HepG2 (cell line): Measurements from ENCODE around the gene EEF1A2. TPM values are rescaled to one million over a fixed set of nuclear protein-coding genes. Genes with fewer than 3 reads are reported as not detected.

Source experiments
- ATAC-seq: fragments of 200-7000 bp; cut with Tn5 transposase; 3 replicates; pipeline ENCODE4 v1.9.1; 2020; ENCODE audit warnings: mild to moderate bottlenecking, moderate library complexity
- BruUV-seq: library from RNA; stranded (reverse); fragments of 400-500 nt; replicated peaks from 2 replicates; lab custom pipeline; 2021; lab: Mats Ljungman, UMichigan
- CTCF ChIA-PET: fragments of 300-600 bp; formaldehyde crosslinking; extraction: SDS; loops from one replicate; lab custom pipeline; 2021; ENCODE audit warnings: low total read pairs, inconsistent platforms, low intra/inter-chr PET ratio; lab: Yijun Ruan, JAX
- POLR2A ChIA-PET: fragments of 350-600 bp; sonication (Branson Sonifier 250); formaldehyde crosslinking; loops from one replicate; lab custom pipeline; 2020; ENCODE audit warnings: antibody characterized with exemption, inconsistent platforms; lab: Yijun Ruan, JAX
- DNase-seq: peaks from one replicate; pipeline ENCODE4 v3.0.0-alpha.2; 2015; ENCODE audit warnings: low spot score
- FAIRE-seq: peaks from 3 replicates; lab custom pipeline; 2011; peaks lifted over from hg19 to GRCh38; lab: Jason Lieb, UNC
- H2AFZ ChIP-seq: one replicate; pipeline ENCODE4 v1.6.1; 2011; ENCODE audit warnings: low read length, inconsistent platforms
- H3K27ac ChIP-seq: fragments of 300-600 bp; 3 replicates; pipeline ENCODE4 v1.8.0; 2011; ENCODE audit warnings: mixed run types, mild to moderate bottlenecking, mixed read lengths, low read length, inconsistent platforms; ENCODE audit not compliant: insufficient read depth; ENCODE audit errors: extremely low read length
- H3K27me3 ChIP-seq, 2 experiments: fragments of 200-600 bp in 1 of 2; 2 replicates in 1 of 2; 3 replicates in 1 of 2; pipeline versions ENCODE4 v1.6.0 to v1.8.0; 2011; ENCODE audit warnings: low read length in 2 of 2, mild to moderate bottlenecking in 2 of 2, moderate library complexity in 2 of 2, inconsistent platforms in 1 of 2; ENCODE audit not compliant: insufficient read depth in 2 of 2, control insufficient read depth in 1 of 2
- H3K36me3 ChIP-seq, 2 experiments: fragments of 200-600 bp in 1 of 2; replicated peaks in 1 of 2; 2 replicates in 1 of 2; 3 replicates in 1 of 2; pipeline versions ENCODE4 v1.5.1 to v1.8.0; 2011; ENCODE audit warnings: low read length in 2 of 2, inconsistent platforms in 1 of 2; ENCODE audit not compliant: insufficient read depth in 2 of 2, control insufficient read depth in 1 of 2
- H3K4me1 ChIP-seq: 2 replicates; pipeline ENCODE4 v1.5.1; 2012; ENCODE audit warnings: low read length, inconsistent platforms; ENCODE audit not compliant: insufficient read depth
- H3K4me2 ChIP-seq: 2 replicates; pipeline ENCODE4 v1.6.0; 2011; ENCODE audit warnings: low read depth, low read length, inconsistent platforms
- H3K4me3 ChIP-seq, 3 experiments: fragments of 200-600 bp in 1 of 3; sonication (generic), shearing (Covaris generic) in 1 of 3; replicated peaks in 1 of 3; 2 replicates each; pipeline ENCODE4 v1.5.1; 2011 to 2016; ENCODE audit warnings: low read length in 3 of 3, inconsistent platforms in 2 of 3, low read depth in 2 of 3, mild to moderate bottlenecking in 2 of 3, control low read depth in 1 of 3, mixed read lengths in 1 of 3; ENCODE audit not compliant: insufficient read depth in 1 of 3
- H3K79me2 ChIP-seq: one replicate; pipeline ENCODE4 v1.6.1; 2011; ENCODE audit warnings: low read length, inconsistent platforms; ENCODE audit not compliant: insufficient read depth
- H3K9ac ChIP-seq: 2 replicates; pipeline ENCODE4 v1.6.0; 2011; ENCODE audit warnings: mild to moderate bottlenecking, low read depth, low read length, inconsistent platforms; ENCODE audit not compliant: insufficient read depth
- H3K9me3 ChIP-seq: 2 replicates; pipeline ENCODE4 v1.5.1; 2012; ENCODE audit warnings: mild to moderate bottlenecking, low read length
- H4K20me1 ChIP-seq: 2 replicates; pipeline ENCODE4 v1.6.0; 2011; ENCODE audit warnings: inconsistent platforms, mild to moderate bottlenecking, low read length, moderate library complexity; ENCODE audit not compliant: insufficient read depth
- ARNT2 ChIP-seq: sonication (generic); formaldehyde crosslinking; IDR thresholded peaks from 2 replicates; pipeline ENCODE4 v1.8.0; 2022; ENCODE audit warnings: mild to moderate bottlenecking, low read depth, missing genetic modification reagents, moderate library complexity
- BRD4 ChIP-seq: sonication (generic); formaldehyde crosslinking; IDR thresholded peaks from 2 replicates; pipeline ENCODE4 v1.4.0; 2020; ENCODE audit warnings: missing genetic modification reagents
- GABPB1 ChIP-seq: IDR thresholded peaks from 2 replicates; pipeline ENCODE4 v1.6.1; 2016; ENCODE audit warnings: mild to moderate bottlenecking, missing genetic modification reagents, moderate library complexity, missing compliant biosample characterization
- HNRNPL ChIP-seq: fragments of 200-400 bp; formaldehyde crosslinking; IDR thresholded peaks from 2 replicates; pipeline ENCODE4 v1.6.1; 2017; ENCODE audit warnings: mild to moderate bottlenecking, low read depth, low read length
- NFKB2 ChIP-seq: sonication (generic); formaldehyde crosslinking; IDR thresholded peaks from 2 replicates; pipeline ENCODE4 v1.4.0; 2020; ENCODE audit warnings: missing genetic modification reagents, borderline replicate concordance
- SIX4 ChIP-seq: sonication (generic); formaldehyde crosslinking; IDR thresholded peaks from 2 replicates; pipeline ENCODE4 v1.4.0; 2020; ENCODE audit warnings: missing genetic modification reagents
- SMARCC2 ChIP-seq: fragments of 450-650 bp; IDR thresholded peaks from 2 replicates; pipeline ENCODE4 v1.6.1; 2017; ENCODE audit warnings: antibody characterized with exemption, mild to moderate bottlenecking
- TAF15 ChIP-seq: fragments of 200-400 bp; formaldehyde crosslinking; IDR thresholded peaks from one replicate; pipeline ENCODE4 v1.6.1; 2018; ENCODE audit warnings: mild to moderate bottlenecking, low read depth, low read length; ENCODE audit not compliant: poor library complexity, severe bottlenecking
- ZEB1 ChIP-seq: IDR thresholded peaks from 2 replicates; pipeline ENCODE4 v1.6.1; 2012; ENCODE audit warnings: mild to moderate bottlenecking, low read depth, inconsistent platforms; ENCODE audit not compliant: insufficient replicate concordance
- ZMYM2 ChIP-seq: sonication (generic); formaldehyde crosslinking; IDR thresholded peaks from 2 replicates; pipeline ENCODE4 v1.8.0; 2022; ENCODE audit warnings: mild to moderate bottlenecking, missing genetic modification reagents
- ZNF496 ChIP-seq: sonication (generic); formaldehyde crosslinking; IDR thresholded peaks from 2 replicates; pipeline ENCODE4 v1.8.1; 2023; ENCODE audit warnings: mild to moderate bottlenecking, moderate library complexity, missing genetic modification reagents; ENCODE audit not compliant: insufficient replicate concordance
- ZNF563 ChIP-seq: sonication (generic); formaldehyde crosslinking; IDR thresholded peaks from 2 replicates; pipeline ENCODE4 v1.8.0; 2022; ENCODE audit warnings: mild to moderate bottlenecking, moderate library complexity, missing genetic modification reagents
- ZNF780A ChIP-seq: sonication (generic); formaldehyde crosslinking; IDR thresholded peaks from 2 replicates; pipeline ENCODE4 v1.8.0; 2022; ENCODE audit warnings: mild to moderate bottlenecking, missing genetic modification reagents, moderate library complexity
- WGBS: methylation state at CpG from one replicate; pipeline ENCODE4 v1.1.6; 2017; ENCODE audit warnings: low lambda C conversion rate; 5-methylcytosine and 5-hydroxymethylcytosine counted together
- in situ Hi-C: cut with HindIII; loops from 2 replicates; pipeline ENCODE4 v1.10.0; 2017; ENCODE audit warnings: low pct_unique_long_range_greater_than_20kb; ENCODE audit not compliant: extremely low pct_ligation_motif_present
- intact Hi-C: fragments of 100-400 bp; cut with micrococcal nuclease; formaldehyde crosslinking; loops from one replicate; pipeline ENCODE4 v1.10.0; 2022; ENCODE audit not compliant: unreplicated experiment
- polyA plus RNA-seq, 8 experiments: library from polyadenylated mRNA; depleted of rRNA in 3 of 8; stranded (reverse) in 7 of 8; unstranded in 1 of 8; fragments of >200 nt; fragmentation: Illumina TruSeq in 4 of 8; extraction: Trizol in 4 of 8; gene quantifications; 2 replicates each; pipeline versions ENCODE4 v1.2.1 to v1.2.3, GENCODE V29; 2011 to 2016; ENCODE audit warnings: low read depth in 4 of 8, missing spikeins in 1 of 8, mixed read lengths in 1 of 8; ENCODE audit not compliant: insufficient read depth in 1 of 8
- total RNA-seq, 5 experiments: library from RNA; depleted of rRNA; stranded (reverse); fragments of >200 nt; fragmentation: Illumina TruSeq; extraction: Trizol; gene quantifications; 2 replicates each; pipeline ENCODE4 v1.2.3, GENCODE V29; 2016; ENCODE audit warnings: low read depth in 1 of 5
- TF ChIP-seq, protein P1 (sequence below): sonication (generic); formaldehyde crosslinking; IDR thresholded peaks from 2 replicates; pipeline ENCODE4 v1.4.0; 2020; ENCODE audit warnings: mild to moderate bottlenecking, missing genetic modification reagents
- TF ChIP-seq, protein P2 (sequence below): sonication (generic); formaldehyde crosslinking; IDR thresholded peaks from 2 replicates; pipeline ENCODE4 v1.4.0; 2020; ENCODE audit warnings: low read depth, mild to moderate bottlenecking, missing genetic modification reagents
- TF ChIP-seq, protein P3 (sequence below): sonication (generic); IDR thresholded peaks from 2 replicates; pipeline ENCODE4 v1.6.1; 2016; ENCODE audit warnings: low read depth, borderline replicate concordance
- TF ChIP-seq, protein P4 (sequence below): sonication (generic); formaldehyde crosslinking; IDR thresholded peaks from 2 replicates; pipeline ENCODE4 v1.4.0; 2020; ENCODE audit warnings: missing genetic modification reagents

Gene EEF1A2
- total and polyA plus RNA-seq, 2 of the 13 experiments (the other 11 are each of a cell fraction or from before 2014, with no cell fraction given): 0.44 to 0.87 TPM

DNA sequence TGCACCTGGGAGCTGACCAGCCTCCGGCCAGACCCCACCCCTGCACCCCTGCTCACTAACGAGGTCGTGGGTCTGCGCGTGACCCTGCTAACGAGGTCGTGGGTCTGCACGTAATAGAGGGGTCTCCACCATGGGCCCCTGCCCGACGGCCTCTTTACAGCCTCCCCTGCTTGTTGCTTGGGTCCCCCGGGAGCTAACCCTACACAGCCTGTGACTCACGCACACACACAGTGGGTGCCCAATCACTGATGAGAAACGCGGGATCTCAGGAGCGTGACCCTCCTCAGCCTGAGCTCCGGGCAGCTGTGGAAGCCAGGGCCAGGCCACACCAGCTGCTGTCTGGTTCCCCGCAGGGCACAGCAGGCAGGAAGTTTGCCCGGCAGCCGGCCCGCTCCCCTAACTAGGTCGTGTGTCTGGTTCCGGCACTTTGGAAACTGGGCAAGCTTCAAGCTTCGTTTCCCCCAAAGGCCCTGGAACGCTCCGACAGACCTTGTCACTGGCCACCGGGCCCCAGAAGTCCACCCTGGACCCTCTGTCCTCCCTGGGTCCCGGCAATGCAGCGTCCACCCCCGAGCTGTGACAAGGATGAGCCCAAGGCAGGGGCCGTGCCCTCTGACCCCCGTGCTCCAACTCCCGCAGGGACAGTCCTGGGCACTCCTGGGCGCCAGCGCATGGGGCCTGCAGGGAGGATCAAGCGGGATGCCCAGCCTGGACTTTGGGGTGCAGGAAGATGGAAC, 37.5 kb upstream of the EEF1A2 start:
- DNase-seq: no peak
- intact Hi-C loops (loop anchor here (5.0 to 10.0 kb wide), 4 partner anchors 91 to 436 kb away; partner anchors contain the start of genes GMEB2, LIME1, RTEL1 and SLC2A4RG), in situ Hi-C loops (loop anchor here (5.0 kb wide), 1 partner anchor 41 kb away; no protein-coding TSS in a partner anchor)
- Histone ChIP-seq H2AFZ (no peak overlapping the region), H3K4me1 (peaks cover 48% of the 10 kb centered on the region), H3K4me2 (peak overlapping the region; percentile 8; the same call in 1 of the 2 replicates), H3K27me3 (peaks cover 49 to 67% of the 10 kb centered on the region in 2 experiments), H3K9ac (no peak overlapping the region), H3K79me2 (no peaks in the 10 kb centered on the region), H3K9me3 (no peaks in the 10 kb centered on the region), H3K4me3 (no peak overlapping the region; a peak in 1 of 6 replicates), H4K20me1 (no peaks in the 10 kb centered on the region), H3K36me3 (no peaks in the 10 kb centered on the region), H3K27ac (no peak overlapping the region)
- no peak for FAIRE-seq
- no TSS peak for BruUV-seq
- ChIA-PET POLR2A (interaction anchor here (2.4 to 2.7 kb wide), 3 partner anchors 16 to 438 kb away, joined by 9 to 26 read pairs (median 12); partner anchors contain the start of genes HELZ2 and PPDPF), CTCF (interaction anchor here (2.1 to 2.7 kb wide), 2 partner anchors 43 to 328 kb away, joined by 9 to 29 read pairs; partner anchors contain the start of gene TPD52L2)
- ATAC-seq: no peak
- 60% methylated on average over 35 of the region's 35 CpGs for WGBS
- no peak for TF ChIP-seq ZNF780A (CRISPR knock-in tag)
- no peak for TF ChIP-seq ZMYM2 (CRISPR knock-in tag)
- peak; percentile 23 for TF ChIP-seq TAF15
- no peak for TF ChIP-seq SMARCC2
- peak; percentile 58 for TF ChIP-seq ZEB1
- TF ChIP-seq BRD4 (CRISPR knock-in tag): 0 out of 2 replicates have a peak, but pooled peaks have one; percentile 8
- TF ChIP-seq NFKB2: 0 out of 2 replicates have a peak, but pooled peaks have one; percentile 26
- TF ChIP-seq ARNT2: no peak
- TF ChIP-seq SIX4 (CRISPR knock-in tag): no peak
- TF ChIP-seq, protein P1, sequence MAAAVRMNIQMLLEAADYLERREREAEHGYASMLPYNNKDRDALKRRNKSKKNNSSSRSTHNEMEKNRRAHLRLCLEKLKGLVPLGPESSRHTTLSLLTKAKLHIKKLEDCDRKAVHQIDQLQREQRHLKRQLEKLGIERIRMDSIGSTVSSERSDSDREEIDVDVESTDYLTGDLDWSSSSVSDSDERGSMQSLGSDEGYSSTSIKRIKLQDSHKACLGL (CRISPR knock-in tag): peak; percentile 15; the same call in 1 of the 2 replicates
- 0 out of 2 replicates have a peak, but pooled peaks have one; percentile 7 for TF ChIP-seq ZNF563 (CRISPR knock-in tag)
- TF ChIP-seq ZNF496 (CRISPR knock-in tag): no peak
- TF ChIP-seq, protein P2, sequence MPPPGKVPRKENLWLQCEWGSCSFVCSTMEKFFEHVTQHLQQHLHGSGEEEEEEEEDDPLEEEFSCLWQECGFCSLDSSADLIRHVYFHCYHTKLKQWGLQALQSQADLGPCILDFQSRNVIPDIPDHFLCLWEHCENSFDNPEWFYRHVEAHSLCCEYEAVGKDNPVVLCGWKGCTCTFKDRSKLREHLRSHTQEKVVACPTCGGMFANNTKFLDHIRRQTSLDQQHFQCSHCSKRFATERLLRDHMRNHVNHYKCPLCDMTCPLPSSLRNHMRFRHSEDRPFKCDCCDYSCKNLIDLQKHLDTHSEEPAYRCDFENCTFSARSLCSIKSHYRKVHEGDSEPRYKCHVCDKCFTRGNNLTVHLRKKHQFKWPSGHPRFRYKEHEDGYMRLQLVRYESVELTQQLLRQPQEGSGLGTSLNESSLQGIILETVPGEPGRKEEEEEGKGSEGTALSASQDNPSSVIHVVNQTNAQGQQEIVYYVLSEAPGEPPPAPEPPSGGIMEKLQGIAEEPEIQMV: no peak
- TF ChIP-seq, protein P3, sequence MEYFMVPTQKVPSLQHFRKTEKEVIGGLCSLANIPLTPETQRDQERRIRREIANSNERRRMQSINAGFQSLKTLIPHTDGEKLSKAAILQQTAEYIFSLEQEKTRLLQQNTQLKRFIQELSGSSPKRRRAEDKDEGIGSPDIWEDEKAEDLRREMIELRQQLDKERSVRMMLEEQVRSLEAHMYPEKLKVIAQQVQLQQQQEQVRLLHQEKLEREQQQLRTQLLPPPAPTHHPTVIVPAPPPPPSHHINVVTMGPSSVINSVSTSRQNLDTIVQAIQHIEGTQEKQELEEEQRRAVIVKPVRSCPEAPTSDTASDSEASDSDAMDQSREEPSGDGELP: no peak
- TF ChIP-seq, protein P4, sequence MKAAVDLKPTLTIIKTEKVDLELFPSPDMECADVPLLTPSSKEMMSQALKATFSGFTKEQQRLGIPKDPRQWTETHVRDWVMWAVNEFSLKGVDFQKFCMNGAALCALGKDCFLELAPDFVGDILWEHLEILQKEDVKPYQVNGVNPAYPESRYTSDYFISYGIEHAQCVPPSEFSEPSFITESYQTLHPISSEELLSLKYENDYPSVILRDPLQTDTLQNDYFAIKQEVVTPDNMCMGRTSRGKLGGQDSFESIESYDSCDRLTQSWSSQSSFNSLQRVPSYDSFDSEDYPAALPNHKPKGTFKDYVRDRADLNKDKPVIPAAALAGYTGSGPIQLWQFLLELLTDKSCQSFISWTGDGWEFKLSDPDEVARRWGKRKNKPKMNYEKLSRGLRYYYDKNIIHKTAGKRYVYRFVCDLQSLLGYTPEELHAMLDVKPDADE: no peak
- TF ChIP-seq GABPB1 (CRISPR knock-in tag): peak; percentile 17; the same call in 1 of the 2 replicates
- 0 out of 2 replicates have a peak, but pooled peaks have one; percentile 35 for TF ChIP-seq HNRNPL
